Activated naive CD4-positive, alpha-beta T cell treated with Interleukin-2 at 50 U/mL for 16 hours (primary cell): Measurements from ENCODE around the gene EYA3.

Experiments
- DNase-seq: peaks from one replicate; pipeline ENCODE4 v3.0.0-alpha.2; 2020

Gene EYA3

DNA sequence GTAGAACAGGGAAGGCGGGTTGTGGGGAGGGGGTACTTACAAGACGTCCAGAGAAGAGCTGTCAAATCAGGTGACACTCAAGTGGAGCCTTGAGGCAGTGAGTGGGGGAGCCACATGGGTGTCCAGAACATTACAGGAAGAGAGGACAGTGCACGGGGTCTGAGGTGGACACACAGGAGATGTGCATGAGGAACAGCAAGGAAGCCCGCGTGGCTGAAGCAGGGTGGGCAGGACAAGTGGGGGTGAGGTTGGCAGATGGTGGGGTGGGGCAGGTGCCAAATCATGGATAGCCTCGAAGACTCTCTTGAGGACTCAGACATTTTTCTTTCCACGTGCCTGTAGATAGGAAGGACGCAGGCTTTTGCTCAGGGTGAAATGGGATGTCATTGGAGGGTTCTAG lies 152.7 kb downstream of the EYA3 start:
- no peak for DNase-seq

DNA sequence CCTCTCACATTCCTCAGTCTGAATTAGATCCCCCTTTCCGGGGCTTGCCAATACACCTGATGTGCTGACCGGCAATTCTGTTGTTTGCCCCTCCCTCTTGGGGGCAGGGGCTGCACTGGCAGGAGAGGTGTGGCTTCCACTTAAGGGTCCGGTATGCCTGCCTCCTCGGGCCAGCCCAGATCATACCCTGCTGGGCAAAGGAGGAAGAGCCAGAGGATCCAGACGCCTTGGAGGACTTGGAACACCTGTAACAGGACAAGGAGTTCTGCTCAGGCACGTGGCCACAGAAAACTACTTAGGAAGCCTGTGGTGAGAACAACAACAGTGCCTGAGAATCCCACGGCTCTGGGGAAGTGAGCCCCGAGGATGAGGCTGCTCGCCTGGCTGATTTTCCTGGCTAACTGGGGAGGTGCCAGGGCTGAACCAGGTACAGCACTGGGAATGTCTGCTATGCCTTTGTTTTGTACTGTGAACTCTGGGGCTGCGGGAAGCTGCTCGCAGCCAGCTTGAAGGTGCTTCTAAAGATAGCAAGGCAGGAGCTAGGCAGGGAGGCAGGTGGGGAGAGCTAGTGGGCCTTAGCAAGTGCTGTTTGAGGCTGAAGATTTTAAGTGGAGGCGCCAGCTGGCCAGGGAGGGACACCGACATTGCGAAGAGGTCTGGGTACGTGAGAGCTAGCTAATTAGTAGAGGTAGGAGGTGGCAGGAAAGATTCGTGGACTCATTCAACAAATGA lies 153.4 kb downstream of the EYA3 start, which contains the start of gene SMPDL3B:
SMPDL3B (plus strand) TSS at position 183 of the 732 bp plus-strand sequence; CDS start at position 367, 184 bp downstream.
- DNase-seq, result no peak

DNA sequence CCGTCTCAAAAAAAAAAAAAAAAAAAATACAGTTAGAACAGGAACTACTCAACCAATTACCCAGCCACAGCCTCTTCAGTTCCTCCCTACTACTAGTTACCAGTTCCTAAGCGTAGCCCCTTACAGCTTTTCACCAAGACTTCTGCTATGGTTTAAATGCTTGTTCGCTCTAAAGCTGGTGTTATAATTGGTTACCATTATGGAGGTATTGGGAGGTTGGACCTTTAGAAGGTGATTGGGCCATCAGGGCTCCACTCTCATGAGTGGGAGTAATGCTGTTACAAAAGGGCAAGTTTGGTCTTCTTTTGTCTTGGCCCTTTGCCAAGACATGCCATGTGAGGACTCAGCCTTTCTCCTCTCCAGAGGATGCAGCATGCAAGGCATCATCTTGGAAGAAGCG lies 156.7 kb downstream of the EYA3 start:
- no peak for DNase-seq

DNA sequence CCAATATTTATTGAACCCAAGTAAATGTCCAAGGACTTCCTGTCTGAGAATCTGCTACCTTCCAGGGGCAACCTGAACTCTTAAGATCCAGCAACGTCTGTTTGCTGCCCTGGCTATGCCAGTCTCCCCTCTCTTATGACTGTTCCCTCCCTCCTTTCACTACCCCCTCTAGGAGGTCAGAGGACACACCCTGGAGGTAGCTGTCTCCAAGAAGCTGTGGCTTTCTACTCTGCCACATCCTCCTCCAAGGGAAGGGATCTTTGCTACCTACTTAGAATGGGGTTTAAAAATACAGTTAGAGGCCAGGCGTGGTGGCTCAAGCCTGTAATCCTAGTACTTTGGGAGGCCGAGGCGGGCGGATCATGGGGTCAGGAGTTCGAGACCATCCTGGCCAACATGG lies 157.2 kb downstream of the EYA3 start:
- DNase-seq, result no peak

DNA sequence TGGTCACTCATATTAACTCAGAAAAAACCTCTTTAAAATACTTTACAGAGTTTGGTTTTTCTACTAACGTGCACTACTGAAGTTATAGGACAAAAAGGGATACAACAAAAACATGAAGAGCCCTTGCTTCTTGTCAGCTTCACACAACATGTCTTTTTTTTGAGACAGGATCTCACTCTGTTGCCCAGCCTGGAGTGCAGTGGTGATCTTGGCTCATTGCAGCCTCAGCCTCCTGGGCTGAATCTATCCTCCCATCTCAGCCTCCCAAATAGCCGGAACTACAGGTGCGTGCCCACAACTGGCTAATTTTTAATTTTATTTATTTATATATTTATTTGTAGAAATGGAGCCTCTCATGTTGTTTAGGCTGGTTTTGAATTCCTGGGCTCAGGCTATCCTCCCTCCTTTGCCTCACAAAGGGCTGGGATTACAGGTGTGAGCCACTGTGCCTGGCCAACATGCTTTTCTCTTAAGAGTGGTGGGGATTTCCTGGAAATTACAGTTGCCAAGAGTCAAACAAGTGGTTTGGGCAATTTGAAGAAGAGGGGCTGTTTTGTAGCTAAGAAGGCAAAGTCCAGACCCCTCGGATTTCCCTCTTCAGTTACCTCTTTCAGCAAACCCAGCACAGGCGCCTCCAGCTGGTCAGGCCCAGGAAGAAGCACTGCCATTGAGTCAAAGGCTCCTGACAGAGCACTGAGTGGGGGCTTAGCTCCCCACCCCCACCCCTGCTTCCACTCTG lies 160.0 kb downstream of the EYA3 start:
- DNase-seq, result no peak

DNA sequence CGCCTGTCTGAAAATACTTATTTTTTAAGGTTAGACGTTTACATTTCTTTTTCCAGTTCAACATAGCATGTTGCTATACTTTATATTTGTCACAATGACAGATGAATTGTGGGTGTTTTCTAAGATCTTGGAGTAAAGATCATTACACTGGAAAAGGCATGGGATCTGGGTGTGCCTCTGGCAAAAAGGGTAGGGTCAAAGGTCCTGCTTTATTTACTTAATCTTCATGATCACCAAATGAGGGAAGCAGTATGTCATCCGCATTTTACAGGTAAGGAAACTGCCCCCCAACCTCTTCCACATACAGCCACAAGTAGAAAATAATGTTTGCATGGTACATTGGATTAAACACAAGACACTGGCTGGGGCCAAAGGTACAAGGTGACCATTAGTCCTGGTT lies 166.1 kb downstream of the EYA3 start:
- DNase-seq, result no peak
